ENCODE data around the gene ERICH3. TPM values are rescaled to one million over a fixed set of nuclear protein-coding genes. Genes with fewer than 3 reads are reported as not detected.

Gene ERICH3
- under 0.01 TPM in 1 of 2 replicates, not detected in the other for total RNA-seq (ENCODE audit: low replicate concordance)

GRCh38 chr1:74673351-74674111, at the start of gene ERICH3:
Gene ERICH3, minus strand, starts transcription at chr1:74673792. Its CDS starts 273 bp downstream, at chr1:74673519.

Other genes starting within 250 kb of the ERICH3 start
- not detected in 2 replicates for gene LRRC53, start 161.2 kb downstream of the ERICH3 start, total RNA-seq (ENCODE audit: low replicate concordance)
- 19.9 and 33.5 TPM in 2 replicates for gene CRYZ, start 59.3 kb upstream of the ERICH3 start, total RNA-seq (ENCODE audit: low replicate concordance)
- 8.8 and 19.2 TPM in 2 replicates for gene TYW3, start 59.4 kb upstream of the ERICH3 start, total RNA-seq (ENCODE audit: low replicate concordance)